ENCODE measurements around the gene BFAR. TPM values are rescaled to one million over a fixed set of nuclear protein-coding genes. Genes with fewer than 3 reads are reported as not detected.

BFAR gene
- total and polyA plus RNA-seq, 9 of the 15 experiments (the other 6 are each of a cell fraction or from before 2014, with no cell fraction given): 45.0 to 82.6 (median 60.4) TPM

DNA sequence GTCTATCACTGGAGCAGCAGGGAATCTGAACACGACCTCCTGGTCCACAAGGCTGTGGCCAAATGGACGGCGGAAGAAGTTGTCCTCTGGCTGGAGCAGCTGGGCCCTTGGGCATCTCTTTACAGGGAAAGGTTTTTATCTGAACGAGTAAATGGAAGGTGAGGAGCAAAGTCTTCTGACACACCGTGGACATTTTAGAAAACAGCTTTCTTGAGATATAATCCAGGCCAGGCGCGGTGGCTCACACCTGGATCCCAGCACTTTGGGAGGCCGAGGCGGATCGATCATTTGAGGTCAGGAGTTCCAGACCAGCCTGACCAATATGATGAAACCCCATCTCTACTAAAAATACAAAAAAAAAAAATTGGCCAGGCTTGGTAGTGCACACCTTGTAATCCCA, 17.1 kb downstream of the BFAR start:
- ChIA-PET POLR2A (interaction anchor here (1.5 kb wide), 1 partner anchor 8 kb away, joined by 6 read pairs; no protein-coding TSS in a partner anchor), CTCF (ENCODE audit: low intra/inter-chr PET ratio) (no interaction called here)
- Histone ChIP-seq H3K36me3 (ENCODE audit: control insufficient read depth, insufficient read depth, low read length) (peaks cover 85% of the 10 kb centered on the region), H3K4me1 (replicated peaks in 1 of 2; ENCODE audit: control insufficient read depth in 2 of 2, insufficient read depth in 2 of 2, low read length in 2 of 2) (no peaks in the 10 kb centered on the region), H3K9ac (ENCODE audit: insufficient read depth in 1 of 2, low read depth in 2 of 2, low read length in 2 of 2) (no peak overlapping the region), H3K9me1 (ENCODE audit: control insufficient read depth, insufficient read depth, low read length) (no peaks in the 10 kb centered on the region), H3K4me3 (no peak overlapping the region), H3K27ac (ENCODE audit: extremely low read depth, low read depth, low read length) (no peak overlapping the region), H3K4me2 (ENCODE audit: insufficient read depth, low read length) (no peak overlapping the region), H3K27me3 (ENCODE audit: control insufficient read depth in 2 of 2, insufficient read depth in 2 of 2, low read length in 2 of 2) (no peaks in the 10 kb centered on the region), H3K9me3 (replicated peaks; ENCODE audit: control insufficient read depth, insufficient read depth, low read depth, low read length) (no peaks in the 10 kb centered on the region), H2AFZ (ENCODE audit: low read depth, low read length) (no peak overlapping the region), H3K79me2 (ENCODE audit: control insufficient read depth, insufficient read depth, low read length) (peaks cover 5% of the 10 kb centered on the region; the same call in 1 of the 3 replicates), H4K20me1 (replicated peaks; ENCODE audit: control insufficient read depth, insufficient read depth, low read length) (0 out of 2 replicates have a peak, but pooled peaks cover 3% of the 10 kb centered on the region)
- intact Hi-C loops (cut with micrococcal nuclease) (no loop called here), in situ Hi-C loops (cut with MboI) (loop anchor here (25.0 kb wide), 1 partner anchor 1862 kb away; no protein-coding TSS in a partner anchor)
- ATAC-seq (no peak), FAIRE-seq (no peak), DNase-seq (ENCODE audit: extremely low read depth in 1 of 4, low spot score in 3 of 4) (no peak)
- 95% methylated on average over 9 of the region's 10 CpGs for WGBS (ENCODE audit: insufficient coverage, low coverage, missing lambda C conversion rate)
- BruUV-seq (replicated peaks): TSS peak; percentile 48
- TF ChIP-seq EP400 (IDR thresholded peaks at IDR 0.05): no peak
- no peak for TF ChIP-seq TAF9B (IDR thresholded peaks at IDR 0.05; ENCODE audit: partially characterized antibody)
- TF ChIP-seq MTA3 (IDR thresholded peaks at IDR 0.05; ENCODE audit: borderline replicate concordance): no peak
- TF ChIP-seq, protein P1, sequence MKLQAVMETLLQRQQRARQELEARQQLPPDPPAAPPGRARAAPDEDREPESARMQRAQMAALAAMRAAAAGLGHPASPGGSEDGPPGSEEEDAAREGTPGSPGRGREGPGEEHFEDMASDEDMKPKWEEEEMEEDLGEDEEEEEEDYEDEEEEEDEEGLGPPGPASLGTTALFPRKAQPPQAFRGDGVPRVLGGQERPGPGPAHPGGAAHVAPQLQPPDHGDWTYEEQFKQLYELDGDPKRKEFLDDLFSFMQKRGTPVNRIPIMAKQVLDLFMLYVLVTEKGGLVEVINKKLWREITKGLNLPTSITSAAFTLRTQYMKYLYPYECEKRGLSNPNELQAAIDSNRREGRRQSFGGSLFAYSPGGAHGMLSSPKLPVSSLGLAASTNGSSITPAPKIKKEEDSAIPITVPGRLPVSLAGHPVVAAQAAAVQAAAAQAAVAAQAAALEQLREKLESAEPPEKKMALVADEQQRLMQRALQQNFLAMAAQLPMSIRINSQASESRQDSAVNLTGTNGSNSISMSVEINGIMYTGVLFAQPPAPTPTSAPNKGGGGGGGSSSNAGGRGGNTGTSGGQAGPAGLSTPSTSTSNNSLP (IDR thresholded peaks at IDR 0.05; ENCODE audit: borderline replicate concordance, low read depth, low read length): no peak
- TF ChIP-seq, protein P2, sequence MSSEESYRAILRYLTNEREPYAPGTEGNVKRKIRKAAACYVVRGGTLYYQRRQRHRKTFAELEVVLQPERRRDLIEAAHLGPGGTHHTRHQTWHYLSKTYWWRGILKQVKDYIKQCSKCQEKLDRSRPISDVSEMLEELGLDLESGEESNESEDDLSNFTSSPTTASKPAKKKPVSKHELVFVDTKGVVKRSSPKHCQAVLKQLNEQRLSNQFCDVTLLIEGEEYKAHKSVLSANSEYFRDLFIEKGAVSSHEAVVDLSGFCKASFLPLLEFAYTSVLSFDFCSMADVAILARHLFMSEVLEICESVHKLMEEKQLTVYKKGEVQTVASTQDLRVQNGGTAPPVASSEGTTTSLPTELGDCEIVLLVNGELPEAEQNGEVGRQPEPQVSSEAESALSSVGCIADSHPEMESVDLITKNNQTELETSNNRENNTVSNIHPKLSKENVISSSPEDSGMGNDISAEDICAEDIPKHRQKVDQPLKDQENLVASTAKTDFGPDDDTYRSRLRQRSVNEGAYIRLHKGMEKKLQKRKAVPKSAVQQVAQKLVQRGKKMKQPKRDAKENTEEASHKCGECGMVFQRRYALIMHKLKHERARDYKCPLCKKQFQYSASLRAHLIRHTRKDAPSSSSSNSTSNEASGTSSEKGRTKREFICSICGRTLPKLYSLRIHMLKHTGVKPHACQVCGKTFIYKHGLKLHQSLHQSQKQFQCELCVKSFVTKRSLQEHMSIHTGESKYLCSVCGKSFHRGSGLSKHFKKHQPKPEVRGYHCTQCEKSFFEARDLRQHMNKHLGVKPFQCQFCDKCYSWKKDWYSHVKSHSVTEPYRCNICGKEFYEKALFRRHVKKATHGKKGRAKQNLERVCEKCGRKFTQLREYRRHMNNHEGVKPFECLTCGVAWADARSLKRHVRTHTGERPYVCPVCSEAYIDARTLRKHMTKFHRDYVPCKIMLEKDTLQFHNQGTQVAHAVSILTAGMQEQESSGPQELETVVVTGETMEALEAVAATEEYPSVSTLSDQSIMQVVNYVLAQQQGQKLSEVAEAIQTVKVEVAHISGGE (CRISPR knock-in tag; IDR thresholded peaks at IDR 0.05): no peak
- TF ChIP-seq ZKSCAN8 (CRISPR knock-in tag; IDR thresholded peaks at IDR 0.05): no peak
- no peak for TF ChIP-seq ZFP30 (CRISPR knock-in tag; IDR thresholded peaks at IDR 0.05; ENCODE audit: borderline replicate concordance)
- TF ChIP-seq ZBTB8A (IDR thresholded peaks at IDR 0.05; ENCODE audit: partially characterized antibody): no peak

All from K562 (cell line).